HL-60 (cell line): ENCODE data around the gene RASA2.
A peak's percentile ranks its signal among the peaks of the same experiment; 100 is the strongest.
"Not testable (repeated sequence)": the region's sequence is repeated elsewhere in the genome, so short reads cannot be mapped to it uniquely, and the experiment has no call there.

Source experiments
- DNase-seq, 2 experiments: peaks; one replicate each; pipeline ENCODE4 v3.0.0-alpha.2; 2010 to 2020; ENCODE audit warnings: low read depth in 1 of 2, low spot score in 1 of 2
- H3K27ac ChIP-seq: fragments of 250-450 bp; sonication (Bioruptor Pico); replicated peaks from 2 replicates; pipeline ENCODE4 v1.5.1; 2020; ENCODE audit warnings: mild to moderate bottlenecking, moderate library complexity
- H3K27me3 ChIP-seq: fragments of 250-450 bp; sonication (Bioruptor Pico); 2 replicates; pipeline ENCODE4 v1.5.1; 2021; ENCODE audit warnings: mild to moderate bottlenecking, moderate library complexity; ENCODE audit not compliant: insufficient read depth, poor library complexity, severe bottlenecking
- H3K4me3 ChIP-seq: replicated peaks from 2 replicates; pipeline ENCODE4 v1.5.1; 2011; ENCODE audit warnings: mild to moderate bottlenecking, control low read depth, low read length; ENCODE audit not compliant: insufficient read depth
- GABPA ChIP-seq: IDR thresholded peaks from 2 replicates; pipeline ENCODE4 v1.6.1; 2012; ENCODE audit warnings: low read depth
- POLR2AphosphoS5 ChIP-seq: IDR thresholded peaks from 2 replicates; pipeline ENCODE4 v1.6.1; 2012; ENCODE audit warnings: low read depth
- SPI1 ChIP-seq: IDR thresholded peaks from 2 replicates; pipeline ENCODE4 v1.6.1; 2012; ENCODE audit warnings: low read depth, mild to moderate bottlenecking, borderline replicate concordance
- TF ChIP-seq, protein P1 (sequence below): IDR thresholded peaks from 2 replicates; pipeline ENCODE4 v1.6.1; 2012; ENCODE audit warnings: low read depth; ENCODE audit not compliant: insufficient replicate concordance
- TF ChIP-seq, protein P2 (sequence below): IDR thresholded peaks from one replicate; pipeline ENCODE4 v1.5.1; 2011; ENCODE audit warnings: low read length, control low read depth, inconsistent platforms; ENCODE audit not compliant: insufficient read depth

The RASA2 gene

DNA sequence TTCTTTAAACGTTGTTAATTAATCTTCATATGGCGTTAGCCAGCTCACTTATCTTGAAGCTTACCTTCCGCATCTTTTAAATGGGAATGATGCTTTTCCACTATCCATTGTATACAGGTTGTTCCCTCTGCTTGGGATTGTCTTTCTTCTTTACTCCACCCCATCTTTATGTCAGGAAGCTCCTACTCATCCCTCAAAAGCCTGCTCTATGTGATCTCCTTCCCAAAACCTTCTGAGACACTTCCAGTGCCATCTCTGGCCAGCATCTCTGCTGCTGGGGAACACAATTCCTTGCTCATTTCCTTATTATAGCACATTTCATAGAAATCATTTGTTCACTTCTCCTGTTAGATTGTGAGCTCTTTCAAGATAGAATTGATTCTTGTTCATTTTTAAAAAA is 4.3 kb downstream of the RASA2 start:
- no peak overlapping the region for H3K27ac ChIP-seq

DNA sequence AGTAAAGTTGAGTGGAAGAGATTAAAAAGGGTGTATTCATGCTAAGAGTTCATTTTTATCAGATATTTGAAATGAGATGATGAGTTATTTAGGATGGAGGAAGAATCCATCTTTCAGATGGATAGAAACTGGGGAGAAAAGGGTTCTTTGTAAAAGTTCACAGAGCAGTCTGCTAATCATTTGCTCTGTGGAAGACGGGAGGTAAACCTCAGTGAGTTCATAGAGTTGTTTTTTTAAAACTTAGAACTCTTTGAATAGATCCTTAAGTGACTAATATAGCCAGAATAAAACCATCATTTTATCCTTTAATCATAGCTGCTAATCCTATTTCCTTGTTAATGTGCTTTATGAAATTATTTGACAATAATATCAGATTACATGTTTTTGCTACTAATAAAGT is 5.1 kb downstream of the RASA2 start:
- Histone ChIP-seq H3K27ac (no peak overlapping the region), H3K27me3 (no peaks in the 10 kb centered on the region), H3K4me3 (no peak overlapping the region)
- no peak for DNase-seq
- TF ChIP-seq, protein P1, sequence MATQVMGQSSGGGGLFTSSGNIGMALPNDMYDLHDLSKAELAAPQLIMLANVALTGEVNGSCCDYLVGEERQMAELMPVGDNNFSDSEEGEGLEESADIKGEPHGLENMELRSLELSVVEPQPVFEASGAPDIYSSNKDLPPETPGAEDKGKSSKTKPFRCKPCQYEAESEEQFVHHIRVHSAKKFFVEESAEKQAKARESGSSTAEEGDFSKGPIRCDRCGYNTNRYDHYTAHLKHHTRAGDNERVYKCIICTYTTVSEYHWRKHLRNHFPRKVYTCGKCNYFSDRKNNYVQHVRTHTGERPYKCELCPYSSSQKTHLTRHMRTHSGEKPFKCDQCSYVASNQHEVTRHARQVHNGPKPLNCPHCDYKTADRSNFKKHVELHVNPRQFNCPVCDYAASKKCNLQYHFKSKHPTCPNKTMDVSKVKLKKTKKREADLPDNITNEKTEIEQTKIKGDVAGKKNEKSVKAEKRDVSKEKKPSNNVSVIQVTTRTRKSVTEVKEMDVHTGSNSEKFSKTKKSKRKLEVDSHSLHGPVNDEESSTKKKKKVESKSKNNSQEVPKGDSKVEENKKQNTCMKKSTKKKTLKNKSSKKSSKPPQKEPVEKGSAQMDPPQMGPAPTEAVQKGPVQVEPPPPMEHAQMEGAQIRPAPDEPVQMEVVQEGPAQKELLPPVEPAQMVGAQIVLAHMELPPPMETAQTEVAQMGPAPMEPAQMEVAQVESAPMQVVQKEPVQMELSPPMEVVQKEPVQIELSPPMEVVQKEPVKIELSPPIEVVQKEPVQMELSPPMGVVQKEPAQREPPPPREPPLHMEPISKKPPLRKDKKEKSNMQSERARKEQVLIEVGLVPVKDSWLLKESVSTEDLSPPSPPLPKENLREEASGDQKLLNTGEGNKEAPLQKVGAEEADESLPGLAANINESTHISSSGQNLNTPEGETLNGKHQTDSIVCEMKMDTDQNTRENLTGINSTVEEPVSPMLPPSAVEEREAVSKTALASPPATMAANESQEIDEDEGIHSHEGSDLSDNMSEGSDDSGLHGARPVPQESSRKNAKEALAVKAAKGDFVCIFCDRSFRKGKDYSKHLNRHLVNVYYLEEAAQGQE, result no peak
- TF ChIP-seq GABPA (no peak), SPI1 (no peak), POLR2AphosphoS5 (no peak)
- TF ChIP-seq, protein P2, sequence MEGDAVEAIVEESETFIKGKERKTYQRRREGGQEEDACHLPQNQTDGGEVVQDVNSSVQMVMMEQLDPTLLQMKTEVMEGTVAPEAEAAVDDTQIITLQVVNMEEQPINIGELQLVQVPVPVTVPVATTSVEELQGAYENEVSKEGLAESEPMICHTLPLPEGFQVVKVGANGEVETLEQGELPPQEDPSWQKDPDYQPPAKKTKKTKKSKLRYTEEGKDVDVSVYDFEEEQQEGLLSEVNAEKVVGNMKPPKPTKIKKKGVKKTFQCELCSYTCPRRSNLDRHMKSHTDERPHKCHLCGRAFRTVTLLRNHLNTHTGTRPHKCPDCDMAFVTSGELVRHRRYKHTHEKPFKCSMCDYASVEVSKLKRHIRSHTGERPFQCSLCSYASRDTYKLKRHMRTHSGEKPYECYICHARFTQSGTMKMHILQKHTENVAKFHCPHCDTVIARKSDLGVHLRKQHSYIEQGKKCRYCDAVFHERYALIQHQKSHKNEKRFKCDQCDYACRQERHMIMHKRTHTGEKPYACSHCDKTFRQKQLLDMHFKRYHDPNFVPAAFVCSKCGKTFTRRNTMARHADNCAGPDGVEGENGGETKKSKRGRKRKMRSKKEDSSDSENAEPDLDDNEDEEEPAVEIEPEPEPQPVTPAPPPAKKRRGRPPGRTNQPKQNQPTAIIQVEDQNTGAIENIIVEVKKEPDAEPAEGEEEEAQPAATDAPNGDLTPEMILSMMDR, result no peak

More for the DNA sequence above, 4.3 kb downstream of the RASA2 start:
- no peak overlapping the region for H3K4me3 ChIP-seq
- TF ChIP-seq, protein P1, result no peak
- no peak for DNase-seq
- H3K27me3 ChIP-seq, result no peaks in the 10 kb centered on the region

DNA sequence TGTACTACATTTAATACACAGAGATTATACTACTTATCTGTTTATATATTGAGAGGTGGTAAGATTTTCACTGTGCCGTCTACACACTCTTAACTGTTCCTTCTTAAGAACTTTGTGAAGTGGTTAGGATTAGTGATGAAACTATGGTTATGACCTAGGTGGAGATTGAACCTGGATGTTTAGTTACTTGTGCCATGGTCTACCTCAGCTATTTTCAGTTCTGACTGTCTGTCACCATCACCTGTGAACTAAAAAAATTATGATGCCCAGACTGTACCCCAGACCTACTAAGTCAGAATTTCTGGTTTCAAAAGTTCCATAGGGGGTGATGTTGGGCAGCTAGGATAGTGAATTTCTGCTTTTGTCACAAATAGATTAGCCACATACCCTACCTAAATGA is 6.4 kb downstream of the RASA2 start:
- no peak overlapping the region for H3K27ac ChIP-seq
- H3K4me3 ChIP-seq, result no peak overlapping the region
- TF ChIP-seq GABPA, result no peak
- TF ChIP-seq, protein P1, result no peak
- no peaks in the 10 kb centered on the region for H3K27me3 ChIP-seq
- no peak for DNase-seq

DNA sequence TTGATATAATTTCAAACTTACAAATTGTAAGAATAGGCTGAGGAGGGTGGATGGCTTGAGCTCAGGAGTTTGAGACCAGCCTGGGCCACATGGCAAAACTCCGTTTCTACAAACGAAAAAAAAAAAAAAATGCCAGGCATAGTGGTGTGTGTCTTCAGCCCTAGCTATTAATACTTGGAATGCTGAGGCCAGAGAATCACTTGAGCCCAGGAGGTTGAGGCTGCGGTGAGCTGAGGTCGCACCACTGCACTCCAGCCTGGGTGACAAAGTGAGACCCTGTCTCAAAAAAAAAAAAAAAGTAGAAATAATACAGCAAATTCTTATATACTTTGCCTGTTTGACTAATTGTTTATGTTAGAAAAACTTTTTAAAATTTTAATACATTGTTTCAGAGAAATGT is 10.8 kb downstream of the RASA2 start:
- not testable (repeated sequence) for DNase-seq, H3K4me3 ChIP-seq, H3K27me3 ChIP-seq
- H3K27ac ChIP-seq, result peak overlapping the region; percentile 76

DNA sequence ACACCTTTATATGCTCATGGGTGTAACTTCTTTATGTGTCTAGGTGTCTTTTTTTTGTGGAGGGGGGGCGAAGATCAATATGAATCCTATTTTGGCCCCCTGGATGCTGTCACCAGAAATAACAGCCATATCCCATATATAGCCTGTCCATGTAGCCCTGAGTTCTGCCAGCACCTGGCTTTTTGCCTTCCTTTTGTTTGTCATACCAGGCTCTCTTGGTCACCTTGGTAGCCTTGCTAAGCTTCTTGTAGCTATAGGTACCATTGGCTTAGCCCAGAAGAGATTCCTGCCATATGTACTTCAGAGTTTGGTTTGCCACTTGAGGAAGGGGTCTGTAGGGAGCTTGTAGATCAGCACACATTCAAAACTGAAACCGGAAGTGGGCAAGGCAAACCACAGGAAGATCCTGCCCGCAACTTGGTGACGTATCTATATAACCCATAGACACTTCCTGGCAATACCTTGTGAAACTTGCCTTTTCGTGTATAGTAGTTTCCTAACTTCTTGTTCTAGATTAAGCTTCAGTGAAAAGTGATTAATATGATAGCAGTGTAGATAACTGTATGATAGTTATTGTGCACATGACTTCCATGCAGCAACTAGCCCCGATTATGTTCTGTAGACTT is 11.9 kb downstream of the RASA2 start:
- H3K4me3 ChIP-seq, result peak overlapping the region; percentile 21
- H3K27me3 ChIP-seq, result no peaks in the 10 kb centered on the region
- DNase-seq, result peak; percentile 93 to 96
- peak overlapping the region; percentile 76 for H3K27ac ChIP-seq
- TF ChIP-seq, protein P1, result no peak
- TF ChIP-seq POLR2AphosphoS5 (peak; percentile 77), SPI1 (peak; percentile 80), GABPA (peak; percentile 89)
- TF ChIP-seq, protein P2, result no peak
